ENCODE data around the gene GABBR2. TPM values are rescaled to one million over a fixed set of nuclear protein-coding genes. Genes with fewer than 3 reads are reported as not detected.

GABBR2 gene
- total and polyA plus RNA-seq, 9 of the 15 experiments (the other 6 are each of a cell fraction or from before 2014, with no cell fraction given) = 0.15 to 1.9 (median 0.32) TPM

GRCh38 chr9:98708933-98709911 lies at the start of gene GABBR2 (continued):
- peak in 2 of 3 experiments; percentile 11 to 40; a peak in 3 of 6 replicates for TF ChIP-seq CTCF (IDR thresholded peaks at IDR 0.05 in 2 of 3, conservative IDR thresholded peaks at IDR 0.05 in 1 of 3; ENCODE audit: insufficient read depth in 2 of 3, low read depth in 1 of 3, low read length in 3 of 3)
- TF ChIP-seq CEBPG (CRISPR knock-in tag; IDR thresholded peaks at IDR 0.05) = no peak
- no peak for TF ChIP-seq CEBPG (tag; conservative IDR thresholded peaks at IDR 0.05 in 1 of 2, IDR thresholded peaks at IDR 0.05 in 1 of 2)
- TF ChIP-seq GTF3C2 (IDR thresholded peaks at IDR 0.05; ENCODE audit: borderline replicate concordance, extremely low read depth, insufficient read length) = no peak
- no peak for TF ChIP-seq SFPQ (IDR thresholded peaks at IDR 0.05; ENCODE audit: low read depth, low read length)
- 0 out of 2 replicates have a peak, but pooled peaks have one; percentile 54 for TF ChIP-seq HDAC6 (IDR thresholded peaks at IDR 0.05; ENCODE audit: low read depth, low read length)
- TF ChIP-seq RHOXF2B (CRISPR knock-in tag; conservative IDR thresholded peaks at IDR 0.05) = no peak
- TF ChIP-seq ZBTB11 (CRISPR knock-in tag; IDR thresholded peaks at IDR 0.05) = no peak
- TF ChIP-seq ZFX (CRISPR knock-in tag; IDR thresholded peaks at IDR 0.05) = no peak
- TF ChIP-seq STAT5B (CRISPR knock-in tag; IDR thresholded peaks at IDR 0.05) = no peak
- no peak for TF ChIP-seq SMAD4 (CRISPR knock-in tag; conservative IDR thresholded peaks at IDR 0.05)
- no peak for TF ChIP-seq GABPB2 (CRISPR knock-in tag; conservative IDR thresholded peaks at IDR 0.05)

Measured in K562 (cell line).